Pulmonary artery endothelial cell (primary cell): ENCODE data around the gene RNF207. TPM values are rescaled to one million over a fixed set of nuclear protein-coding genes. Genes with fewer than 3 reads are reported as not detected.

Source experiments
- DNase-seq: peaks from one replicate; pipeline ENCODE4 v3.0.0-alpha.2; 2011; ENCODE audit warnings: low read depth, low spot score
- total RNA-seq: library from RNA; depleted of rRNA; stranded (reverse); fragments of >200 nt; gene quantifications from 2 replicates; pipeline ENCODE4 v1.2.3, GENCODE V29; 2014

Gene RNF207
- total RNA-seq, 1 donor from 2014 or later: 3.4 TPM

GRCh38 chr1:6174621-6175410, 31.1 kb upstream of the RNF207 start:
- no peak for DNase-seq

- DNase-seq: no peak
Observed at GRCh38 chr1:6175411-6175828, 30.5 kb upstream of the RNF207 start.

GRCh38 chr1:6176779-6177178, 29.1 kb upstream of the RNF207 start:
- no peak for DNase-seq

GRCh38 chr1:6177681-6178380, 28.1 kb upstream of the RNF207 start:
- no peak for DNase-seq

DNA sequence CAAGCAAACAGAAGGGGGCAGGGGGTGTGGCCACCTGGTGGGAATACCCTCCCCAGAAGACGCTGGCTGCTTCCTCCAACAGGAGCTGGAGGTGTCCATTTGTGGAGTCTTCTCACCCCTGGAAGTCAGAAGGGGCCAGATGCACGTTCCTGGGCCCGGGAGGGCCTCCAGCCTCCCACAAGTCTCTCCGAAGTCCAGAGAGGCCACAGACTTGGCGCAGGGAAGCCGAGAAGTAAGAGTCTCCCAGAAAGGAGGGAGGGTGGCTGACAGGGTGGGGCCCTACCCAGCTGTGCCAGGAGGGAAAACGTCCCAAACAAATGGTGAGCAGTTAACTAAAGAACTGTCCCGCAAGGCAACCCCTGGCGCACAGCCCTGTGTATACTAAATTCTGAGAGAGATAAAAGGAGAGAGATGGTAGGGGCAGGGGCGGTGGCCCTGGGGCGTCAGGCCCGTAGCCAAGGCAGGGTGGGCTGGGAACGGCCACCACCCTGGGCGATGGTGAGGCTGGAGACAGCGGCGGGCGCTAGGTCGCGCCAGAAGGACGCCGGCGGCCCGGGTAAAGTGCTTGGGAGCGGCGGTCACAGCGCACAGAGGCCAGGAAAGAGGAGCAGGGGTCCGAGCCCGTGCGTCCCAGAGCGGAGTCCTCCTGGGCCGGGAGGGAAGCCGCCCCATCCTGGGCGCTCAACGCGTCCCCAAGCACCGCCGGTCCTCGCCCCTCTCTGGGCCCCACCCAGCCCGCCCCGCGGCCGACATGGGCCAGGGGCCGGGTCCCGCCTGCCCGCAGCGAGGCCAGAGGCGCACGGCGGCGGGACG, 27.0 kb upstream of the RNF207 start:
- DNase-seq: no peak

- DNase-seq: no peak
Observed at GRCh38 chr1:6179564-6180175, 26.2 kb upstream of the RNF207 start.

GRCh38 chr1:6180268-6180706, 25.6 kb upstream of the RNF207 start, which contains the start of gene CHD5:
Gene CHD5, minus strand, starts transcription at chr1:6180321. Its CDS starts 298 bp downstream, at chr1:6180023.
- no peak for DNase-seq

- DNase-seq: no peak
Observed at GRCh38 chr1:6180707-6181311, 25.1 kb upstream of the RNF207 start.

DNA sequence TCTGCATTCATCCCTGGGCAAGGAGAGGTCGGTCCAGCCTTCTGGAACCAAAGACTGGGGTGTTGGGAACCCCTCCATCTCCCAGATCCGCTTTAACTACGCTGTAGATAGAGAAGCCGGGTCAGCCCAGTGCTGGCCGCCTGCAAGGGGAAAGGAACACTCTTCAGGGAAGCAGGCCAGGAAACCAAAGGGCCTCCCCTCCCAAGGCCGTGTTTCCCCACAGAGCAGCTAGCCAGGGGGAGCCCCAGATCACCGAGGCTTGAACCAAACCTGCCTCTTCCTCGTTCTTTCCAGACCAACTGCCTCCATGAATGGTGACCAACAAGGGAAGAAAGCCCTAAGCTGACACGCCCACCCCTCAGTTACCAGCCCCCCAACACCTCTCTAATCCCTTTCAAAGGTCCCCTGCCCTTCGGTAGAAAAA, 24.6 kb upstream of the RNF207 start:
- no peak for DNase-seq

DNA sequence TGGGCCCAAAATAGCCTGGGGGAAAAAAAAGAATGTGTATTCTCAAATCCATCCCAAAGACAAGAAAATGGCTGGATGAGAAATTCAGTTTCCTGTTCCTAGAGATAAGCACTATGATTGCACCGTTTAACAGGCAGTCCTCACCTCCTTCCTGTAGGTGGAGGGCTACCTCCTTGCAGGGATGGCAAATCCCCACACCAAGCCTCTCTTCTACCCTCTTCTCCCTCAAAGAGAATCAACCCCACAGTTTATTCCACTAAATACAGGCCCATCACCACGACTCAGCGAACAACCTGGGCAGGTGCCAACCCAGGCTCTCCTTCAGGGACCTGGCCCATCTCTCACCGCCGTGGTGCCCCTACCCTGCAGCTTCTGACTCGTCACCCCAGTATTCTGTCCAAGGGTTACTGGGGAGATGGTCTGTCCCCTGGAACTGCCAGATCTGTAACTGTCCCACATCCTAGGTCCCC, 22.4 kb upstream of the RNF207 start:
- DNase-seq: no peak

DNA sequence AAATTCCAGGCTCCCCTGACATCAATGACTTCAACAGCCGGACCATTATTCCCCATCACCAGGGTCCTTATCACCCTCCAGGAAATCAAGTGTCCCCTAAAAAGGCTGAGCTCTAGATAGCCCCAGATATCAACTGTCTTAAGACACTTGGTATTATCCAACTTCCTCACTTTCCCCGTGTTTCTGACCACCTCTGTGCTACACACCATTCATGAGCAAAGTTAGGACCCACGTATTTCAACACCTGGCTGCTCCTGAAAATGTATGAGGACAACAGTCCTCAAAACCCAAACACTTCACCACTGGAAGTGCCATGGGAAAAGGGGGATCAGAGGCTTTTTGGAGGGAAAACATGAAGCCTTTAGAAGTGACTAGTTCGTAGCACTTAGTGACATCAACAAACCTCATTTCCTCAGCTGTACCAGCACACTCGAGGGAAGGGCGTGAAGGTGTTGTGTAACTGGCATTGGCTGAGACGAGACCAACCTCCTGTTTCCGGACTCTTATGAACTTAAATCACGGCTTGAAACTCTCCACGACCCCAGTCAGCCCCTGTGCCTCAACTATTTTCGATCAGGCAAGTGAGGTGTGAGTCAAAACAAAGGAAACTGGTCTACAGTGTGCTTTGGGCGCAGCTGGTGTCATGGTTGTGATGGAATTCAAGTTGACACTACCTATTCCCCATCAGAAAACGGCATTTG, 21.7 kb upstream of the RNF207 start:
- no peak for DNase-seq

GRCh38 chr1:6185151-6185550, 20.8 kb upstream of the RNF207 start:
- DNase-seq: no peak

- no peak for DNase-seq
Observed at GRCh38 chr1:6185635-6186382, 20.1 kb upstream of the RNF207 start.

GRCh38 chr1:6188466-6188865, 17.5 kb upstream of the RNF207 start:
- no peak for DNase-seq

DNA sequence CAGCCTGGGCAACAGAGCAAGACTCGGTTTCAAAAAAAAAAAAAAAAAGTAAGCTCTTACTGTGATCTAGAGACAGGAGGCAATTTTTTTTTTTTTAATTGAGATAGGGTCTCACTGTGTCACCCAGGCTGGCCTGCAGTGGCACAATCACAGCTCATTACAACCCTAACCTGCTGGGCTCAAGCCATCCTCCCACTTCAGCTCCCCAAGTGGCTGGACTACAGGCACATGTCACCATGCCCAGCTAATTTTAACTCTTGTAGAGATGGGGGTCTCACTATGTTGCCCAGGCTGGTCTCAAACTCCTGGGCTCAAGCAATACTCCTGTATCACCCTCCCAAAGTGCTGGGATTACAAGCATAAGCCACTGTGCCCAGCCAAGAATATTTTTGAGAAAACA, 14.0 kb upstream of the RNF207 start:
- DNase-seq: no peak

DNA sequence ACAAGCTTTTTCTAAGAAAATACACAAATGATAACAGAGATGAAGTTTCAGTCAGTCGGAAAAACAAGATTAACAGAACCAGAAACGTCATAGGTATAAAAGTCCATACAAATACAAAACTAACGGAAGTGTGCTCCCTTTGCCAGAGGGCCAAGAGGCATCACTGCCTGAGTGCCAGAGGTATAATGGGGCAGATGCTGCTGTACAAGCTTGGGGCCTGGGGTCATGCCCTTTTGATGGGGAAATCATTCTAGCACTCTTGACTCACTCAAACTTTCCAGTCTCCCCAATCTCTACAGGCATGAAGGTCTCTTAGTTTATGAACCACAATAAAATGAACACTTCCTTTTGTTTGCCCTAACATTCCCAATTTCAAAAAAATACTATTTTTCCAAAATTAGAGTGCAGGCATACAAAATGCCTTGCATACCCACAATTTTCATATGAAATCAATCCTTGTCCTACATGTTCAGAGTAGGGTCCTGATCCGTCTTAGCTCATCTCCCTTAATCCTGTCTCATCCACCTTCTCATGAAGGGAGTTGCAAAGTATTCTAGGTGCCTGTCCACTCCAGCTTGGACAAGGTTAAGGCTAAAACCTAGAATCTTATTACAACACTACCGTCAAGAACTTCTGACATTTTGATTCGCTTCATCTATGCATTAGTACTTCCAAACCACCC, 8.0 kb upstream of the RNF207 start:
- DNase-seq: no peak

- no peak for DNase-seq
Observed at GRCh38 chr1:6198646-6199297, 7.1 kb upstream of the RNF207 start.
